Neuronal stem cell (in vitro differentiated cells): ENCODE data around the gene SLA2.
A peak's percentile ranks its signal among the peaks of the same experiment; 100 is the strongest.

ENCODE experiments used
- DNase-seq: peaks from one replicate; pipeline ENCODE4 v3.0.0-alpha.2; 2013; ENCODE audit warnings: low spot score
- H2AFZ ChIP-seq: one replicate; pipeline ENCODE4 v1.6.1; 2013; ENCODE audit warnings: mild to moderate bottlenecking, low read length, inconsistent platforms
- H2AK5ac ChIP-seq: 2 replicates; pipeline ENCODE4 v1.6.1; 2013; ENCODE audit warnings: low read depth, mild to moderate bottlenecking, inconsistent platforms, low read length, moderate library complexity, mixed read lengths
- H2BK120ac ChIP-seq: 2 replicates; pipeline ENCODE4 v1.6.1; 2013; ENCODE audit warnings: low read depth, mild to moderate bottlenecking, inconsistent platforms, low read length, moderate library complexity, mixed read lengths
- H2BK12ac ChIP-seq: one replicate; pipeline ENCODE4 v1.6.1; 2013; ENCODE audit warnings: low read length, inconsistent platforms
- H2BK15ac ChIP-seq: 2 replicates; pipeline ENCODE4 v1.6.1; 2013; ENCODE audit warnings: mild to moderate bottlenecking, low read length, inconsistent platforms, mixed read lengths
- H2BK5ac ChIP-seq: one replicate; pipeline ENCODE4 v1.6.1; 2013; ENCODE audit warnings: inconsistent platforms, mild to moderate bottlenecking, low read length, moderate library complexity
- H3K14ac ChIP-seq: one replicate; pipeline ENCODE4 v1.6.1; 2013; ENCODE audit warnings: low read length, inconsistent platforms
- H3K18ac ChIP-seq: 2 replicates; pipeline ENCODE4 v1.6.1; 2013; ENCODE audit warnings: low read length, inconsistent platforms
- H3K23ac ChIP-seq: 2 replicates; pipeline ENCODE4 v1.6.1; 2013; ENCODE audit warnings: low read depth, mild to moderate bottlenecking, mixed read lengths, low read length, inconsistent platforms; ENCODE audit not compliant: poor library complexity
- H3K27ac ChIP-seq: replicated peaks from 3 replicates; pipeline ENCODE4 v1.5.1; 2013; ENCODE audit warnings: low read length, inconsistent platforms
- H3K27me3 ChIP-seq, 3 experiments: 2 replicates each; pipeline ENCODE4 v1.6.1; 2013; ENCODE audit warnings: low read length in 3 of 3, mild to moderate bottlenecking in 2 of 3, inconsistent platforms in 1 of 3, low read depth in 1 of 3, mixed read lengths in 1 of 3, moderate library complexity in 1 of 3; ENCODE audit not compliant: control insufficient read depth in 3 of 3, insufficient read depth in 3 of 3
- H3K36me3 ChIP-seq, 2 donors: replicated peaks in 1 of 2; 2 replicates each; pipeline ENCODE4 v1.6.1; 2013; ENCODE audit warnings: low read length in 2 of 2; ENCODE audit not compliant: control insufficient read depth in 2 of 2, insufficient read depth in 2 of 2
- H3K4ac ChIP-seq: 2 replicates; pipeline ENCODE4 v1.6.1; 2013; ENCODE audit warnings: inconsistent platforms, mild to moderate bottlenecking, low read length, moderate library complexity
- H3K4me1 ChIP-seq, 2 donors: 1 replicate in 1 of 2; 2 replicates in 1 of 2; pipeline ENCODE4 v1.6.1; 2013; ENCODE audit warnings: low read length in 2 of 2, low read depth in 1 of 2; ENCODE audit not compliant: control insufficient read depth in 2 of 2, insufficient read depth in 1 of 2
- H3K4me2 ChIP-seq: one replicate; pipeline ENCODE4 v1.6.1; 2013; ENCODE audit warnings: mild to moderate bottlenecking, low read length, inconsistent platforms; ENCODE audit not compliant: insufficient read depth, poor library complexity, severe bottlenecking
- H3K4me3 ChIP-seq, 2 donors: 2 replicates each; pipeline ENCODE4 v1.5.1; 2013; ENCODE audit warnings: low read length in 2 of 2, mild to moderate bottlenecking in 2 of 2, inconsistent platforms in 1 of 2, moderate library complexity in 1 of 2
- H3K79me1 ChIP-seq: one replicate; pipeline ENCODE4 v1.6.1; 2013; ENCODE audit warnings: low read depth, mild to moderate bottlenecking, inconsistent platforms, low read length, moderate library complexity
- H3K9ac ChIP-seq: one replicate; pipeline ENCODE4 v1.6.1; 2013; ENCODE audit warnings: mild to moderate bottlenecking, low read depth, low read length, inconsistent platforms; ENCODE audit not compliant: poor library complexity
- H3K9me3 ChIP-seq, 2 donors: replicated peaks in 1 of 2; 2 replicates each; pipeline versions ENCODE3 to v1.6.1; 2013; ENCODE audit warnings: low read length in 2 of 2, mild to moderate bottlenecking in 2 of 2, inconsistent platforms in 1 of 2, low read depth in 1 of 2, mixed read lengths in 1 of 2, moderate library complexity in 1 of 2; ENCODE audit not compliant: control insufficient read depth in 2 of 2, insufficient read depth in 1 of 2
- H4K8ac ChIP-seq: one replicate; pipeline ENCODE4 v1.6.1; 2013; ENCODE audit warnings: low read depth, mild to moderate bottlenecking, inconsistent platforms, low read length, moderate library complexity
- H4K91ac ChIP-seq: one replicate; pipeline ENCODE4 v1.6.1; 2013; ENCODE audit warnings: low read length, low read depth, mild to moderate bottlenecking, inconsistent platforms; ENCODE audit not compliant: poor library complexity
- WGBS, 2 donors: extraction: QIAGEN DNeasy Blood & Tissue Kit; methylation state at CpG; one replicate each; pipeline ENCODE4 v1.1.7; 2013; ENCODE audit warnings: missing lambda C conversion rate in 2 of 2, mixed read lengths in 1 of 2; ENCODE audit not compliant: insufficient read length in 2 of 2, insufficient replicate concordance in 1 of 2; ENCODE audit errors: extremely low coverage in 2 of 2; 5-methylcytosine and 5-hydroxymethylcytosine counted together

The SLA2 gene

DNA sequence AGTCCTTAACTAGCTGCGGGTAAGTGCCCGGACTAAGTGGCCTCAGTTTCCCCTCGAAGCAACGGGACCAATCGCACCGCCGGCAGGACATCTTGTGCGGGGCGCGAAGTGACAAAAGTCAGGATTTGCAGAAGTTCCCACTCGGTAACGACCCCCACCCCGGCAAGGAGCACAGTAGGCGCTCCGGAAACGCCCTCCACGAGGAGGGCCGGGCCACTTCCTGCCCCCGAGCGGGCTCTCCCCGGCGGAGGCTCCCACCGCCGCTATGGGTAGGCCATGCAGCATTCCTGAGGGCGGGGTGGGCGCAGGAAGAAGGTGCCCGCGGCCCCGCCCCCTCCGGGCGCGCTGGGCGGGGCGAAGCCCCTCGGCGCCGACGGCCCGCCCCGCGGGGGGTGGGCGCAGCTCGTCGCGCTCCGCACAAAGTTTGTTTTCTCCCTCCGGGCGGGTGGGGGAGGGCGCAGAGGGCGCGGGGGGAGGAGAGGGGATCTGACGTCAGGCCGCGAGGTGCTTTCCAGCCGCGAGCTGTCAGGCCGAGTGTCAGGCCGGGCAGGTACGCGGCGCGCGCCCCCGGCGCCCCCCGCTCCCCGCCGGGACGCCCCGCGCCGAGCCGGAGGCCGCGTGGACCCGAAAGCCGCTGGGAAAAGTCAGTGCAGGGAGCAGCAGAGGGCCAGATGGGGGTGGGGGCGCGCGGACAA lies 72.7 kb downstream of the SLA2 start, which contains the start of gene TGIF2:
Gene TGIF2 (plus strand): TSS at position 495 of the 695 bp plus-strand sequence. CDS start 5,178 bp downstream, outside the sequence.
- no CpG with 5 or more reads among the region's 80 CpGs for WGBS, 2 donors
- H3K4me2 ChIP-seq: peak within 1 kb of the TSS; percentile 90
- peak within 1 kb of the TSS; percentile 92 to 94 for H3K4me3 ChIP-seq
- H3K79me1 ChIP-seq: peaks cover 8% of the 10 kb centered on the region
- peak within 1 kb of the TSS; percentile 99 for H2BK120ac ChIP-seq
- peak within 1 kb of the TSS; percentile 90 for H2AFZ ChIP-seq
- peak within 1 kb of the TSS; percentile 99 for H3K18ac ChIP-seq
- H3K27me3 ChIP-seq: no peaks in the 10 kb centered on the region
- H3K36me3 ChIP-seq: peaks cover 0 to 17% of the 10 kb centered on the region in 2 donors
- H3K27ac ChIP-seq: peak within 1 kb of the TSS; percentile 74
- no peaks in the 10 kb centered on the region for H3K9me3 ChIP-seq
- H3K4ac ChIP-seq: peak within 1 kb of the TSS; percentile 28
- peak within 1 kb of the TSS; percentile 75 for H3K23ac ChIP-seq
- H3K14ac ChIP-seq: peak within 1 kb of the TSS; percentile 91
- no peak within 1 kb of the TSS for H4K8ac ChIP-seq
- peak within 1 kb of the TSS; percentile 0 for H4K91ac ChIP-seq
- H2BK5ac ChIP-seq: peak within 1 kb of the TSS; percentile 99
- H2AK5ac ChIP-seq: peak within 1 kb of the TSS; percentile 95
- H2BK12ac ChIP-seq: peak within 1 kb of the TSS; percentile 97
- H3K4me1 ChIP-seq: peaks cover 16 to 22% of the 10 kb centered on the region in 2 donors
- peak within 1 kb of the TSS; percentile 96 for H2BK15ac ChIP-seq
- peak within 1 kb of the TSS; percentile 98 for H3K9ac ChIP-seq
- DNase-seq: peak; percentile 91

- Histone ChIP-seq H3K27me3 (no peaks in the 10 kb centered on the region), H2AK5ac (peak overlapping the region; percentile 91), H3K4me2 (peak overlapping the region; percentile 89), H3K14ac (peak overlapping the region; percentile 87), H3K79me1 (peaks cover 7% of the 10 kb centered on the region), H3K36me3 (peaks cover 0 to 13% of the 10 kb centered on the region in 2 donors), H3K27ac (peak overlapping the region; percentile 74), H3K23ac (peak overlapping the region; percentile 22), H3K4me1 (peaks cover 16 to 22% of the 10 kb centered on the region in 2 donors), H2BK5ac (peak overlapping the region; percentile 99), H4K8ac (no peak overlapping the region), H2BK15ac (peak overlapping the region; percentile 96), H2BK12ac (peak overlapping the region; percentile 97), H4K91ac (peak overlapping the region; percentile 0), H3K18ac (peak overlapping the region; percentile 99), H3K4me3 (peak overlapping the region; percentile 75 to 92), H2BK120ac (no peak overlapping the region), H3K9me3 (no peaks in the 10 kb centered on the region), H3K4ac (peak overlapping the region; percentile 28), H2AFZ (peak overlapping the region; percentile 88), H3K9ac (peak overlapping the region; percentile 84)
- DNase-seq: peak; percentile 39
- no CpG with 5 or more reads among the region's 20 CpGs for WGBS, 2 donors
Observed at GRCh38 chr20:36572701-36573102, 73.3 kb downstream of the SLA2 start.

- Histone ChIP-seq H2BK15ac (peak overlapping the region; percentile 79), H2BK5ac (peak overlapping the region; percentile 99), H3K9ac (no peak overlapping the region), H3K4me2 (peak overlapping the region; percentile 89), H4K91ac (no peak overlapping the region), H4K8ac (no peak overlapping the region), H3K4me1 (peaks cover 16 to 22% of the 10 kb centered on the region in 2 donors), H3K4ac (no peak overlapping the region), H3K9me3 (no peaks in the 10 kb centered on the region), H3K27me3 (no peaks in the 10 kb centered on the region), H3K79me1 (peaks cover 6% of the 10 kb centered on the region), H3K18ac (peak overlapping the region; percentile 33), H3K14ac (no peak overlapping the region), H2AFZ (peak overlapping the region; percentile 88), H2BK12ac (no peak overlapping the region), H2AK5ac (peak overlapping the region; percentile 72), H3K4me3 (peak overlapping the region in 1 of 2 donors; percentile 92), H3K23ac (no peak overlapping the region), H3K36me3 (peaks cover 0 to 10% of the 10 kb centered on the region in 2 donors), H3K27ac (peak overlapping the region; percentile 67), H2BK120ac (no peak overlapping the region)
- DNase-seq: no peak
- WGBS, 2 donors: no CpG with 5 or more reads among the region's 17 CpGs
Observed at GRCh38 chr20:36571564-36572504, 74.2 kb downstream of the SLA2 start.
